ENCODE data around the gene HIGD1C. TPM values are rescaled to one million over a fixed set of nuclear protein-coding genes. Genes with fewer than 3 reads are reported as not detected.
"Not testable (repeated sequence)": the region's sequence is repeated elsewhere in the genome, so short reads cannot be mapped to it uniquely, and the experiment has no call there.

The HIGD1C gene
- not detected for total RNA-seq
- long read RNA-seq = 0 reads

DNA sequence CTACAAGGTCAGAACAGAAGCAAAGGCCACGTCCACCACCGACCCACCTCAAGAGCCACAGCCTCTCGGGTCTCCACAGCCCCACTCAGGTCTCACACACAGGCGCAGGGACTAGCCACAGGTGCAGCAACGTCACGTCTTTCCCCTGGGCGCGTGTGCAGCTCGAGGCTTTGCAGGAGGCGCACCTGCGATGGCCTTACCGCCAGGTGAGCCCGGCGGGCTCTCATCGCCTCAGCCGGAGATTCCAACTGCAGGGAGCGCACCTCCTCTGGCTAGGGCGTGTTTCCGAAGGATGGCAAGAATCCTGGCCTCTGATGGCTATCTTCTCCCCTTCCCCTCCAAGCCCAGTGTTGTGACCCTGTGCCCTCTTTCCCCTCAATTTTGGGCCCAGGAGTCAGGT, at the start of gene HIGD1C:
TSS of gene HIGD1C (plus strand) at position 35 of the 400 bp plus-strand sequence. CDS start 1,455 bp downstream, outside the sequence.
- no peaks in the 10 kb centered on the region for H3K36me3 ChIP-seq
- DNase-seq (no peak), ATAC-seq (no peak)
- TF ChIP-seq, protein P1, sequence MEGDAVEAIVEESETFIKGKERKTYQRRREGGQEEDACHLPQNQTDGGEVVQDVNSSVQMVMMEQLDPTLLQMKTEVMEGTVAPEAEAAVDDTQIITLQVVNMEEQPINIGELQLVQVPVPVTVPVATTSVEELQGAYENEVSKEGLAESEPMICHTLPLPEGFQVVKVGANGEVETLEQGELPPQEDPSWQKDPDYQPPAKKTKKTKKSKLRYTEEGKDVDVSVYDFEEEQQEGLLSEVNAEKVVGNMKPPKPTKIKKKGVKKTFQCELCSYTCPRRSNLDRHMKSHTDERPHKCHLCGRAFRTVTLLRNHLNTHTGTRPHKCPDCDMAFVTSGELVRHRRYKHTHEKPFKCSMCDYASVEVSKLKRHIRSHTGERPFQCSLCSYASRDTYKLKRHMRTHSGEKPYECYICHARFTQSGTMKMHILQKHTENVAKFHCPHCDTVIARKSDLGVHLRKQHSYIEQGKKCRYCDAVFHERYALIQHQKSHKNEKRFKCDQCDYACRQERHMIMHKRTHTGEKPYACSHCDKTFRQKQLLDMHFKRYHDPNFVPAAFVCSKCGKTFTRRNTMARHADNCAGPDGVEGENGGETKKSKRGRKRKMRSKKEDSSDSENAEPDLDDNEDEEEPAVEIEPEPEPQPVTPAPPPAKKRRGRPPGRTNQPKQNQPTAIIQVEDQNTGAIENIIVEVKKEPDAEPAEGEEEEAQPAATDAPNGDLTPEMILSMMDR (IDR thresholded peaks at IDR 0.05) = no peak
- H3K27ac ChIP-seq = no peak within 1 kb of the TSS
- intact Hi-C loops (cut with DNase I) = no loop called here
- H3K4me3 ChIP-seq = no peak within 1 kb of the TSS
- no peaks in the 10 kb centered on the region for H3K27me3 ChIP-seq
- no peaks in the 10 kb centered on the region for H3K4me1 ChIP-seq
- H3K9me3 ChIP-seq = no peaks in the 10 kb centered on the region

DNA sequence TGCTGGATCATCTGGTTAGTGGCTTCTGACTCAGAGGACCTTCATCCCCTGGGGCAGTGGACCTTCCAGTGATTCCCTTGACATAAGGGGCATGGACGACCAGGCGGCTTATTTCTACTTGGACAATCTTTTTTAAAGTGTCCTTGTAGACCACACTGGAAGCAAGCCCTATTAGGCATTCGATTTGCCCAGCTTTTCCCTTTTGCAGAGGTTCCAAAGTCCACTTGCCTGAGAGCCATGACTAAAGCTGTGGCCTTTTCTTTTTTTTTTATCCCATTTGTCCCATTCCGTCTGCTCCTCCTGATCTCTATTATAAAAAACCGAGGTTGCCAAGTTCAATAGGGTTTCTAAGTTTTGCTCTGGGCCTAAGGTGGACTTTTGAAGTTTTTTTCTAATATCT, 43.9 kb upstream of the HIGD1C start:
- H3K4me3 ChIP-seq; H3K27ac ChIP-seq; H3K36me3 ChIP-seq; H3K27me3 ChIP-seq; H3K9me3 ChIP-seq; DNase-seq; intact Hi-C loops (cut with DNase I); ATAC-seq; H3K4me1 ChIP-seq: not testable (repeated sequence)

DNA sequence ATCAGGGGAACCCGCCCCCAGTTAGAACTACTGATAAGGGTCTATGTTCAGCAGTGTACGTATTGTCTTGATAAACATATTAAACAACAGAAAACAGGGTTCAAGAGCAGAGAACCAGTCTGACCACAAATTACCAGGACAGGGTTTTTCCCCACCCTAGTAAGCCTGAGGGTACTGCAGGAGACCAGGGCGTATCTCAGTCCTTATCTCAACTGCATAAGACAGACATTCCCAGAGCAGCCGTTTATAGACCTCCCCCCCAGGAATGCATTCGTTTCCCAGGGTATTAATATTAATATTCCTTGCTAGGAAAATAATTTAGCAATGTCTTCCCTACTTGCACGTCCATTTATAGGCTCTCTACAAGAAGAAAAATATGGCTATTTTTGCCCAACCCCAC, 40.0 kb upstream of the HIGD1C start:
- H3K9me3 ChIP-seq; ATAC-seq; DNase-seq; H3K4me1 ChIP-seq; H3K4me3 ChIP-seq; H3K36me3 ChIP-seq; intact Hi-C loops (cut with DNase I); H3K27me3 ChIP-seq; H3K27ac ChIP-seq: not testable (repeated sequence)

DNA sequence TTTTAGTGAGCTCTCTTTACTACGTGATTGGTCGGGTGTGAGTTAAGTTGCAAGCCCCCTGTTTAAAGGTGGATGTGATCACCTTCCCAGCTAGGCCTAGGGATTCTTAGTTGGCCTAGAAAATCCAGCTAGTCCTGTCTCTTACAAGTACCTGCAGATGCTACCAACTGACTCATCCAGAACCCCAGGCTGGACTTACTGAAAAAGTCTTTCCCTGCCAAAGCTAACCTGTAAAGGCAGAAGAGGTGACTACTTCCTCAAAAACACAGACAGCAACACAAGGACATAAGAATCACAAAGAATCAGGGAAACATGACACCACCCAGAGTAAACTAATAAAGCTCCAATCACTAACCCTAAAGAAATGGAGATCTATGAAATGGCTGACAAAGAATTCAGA, 39.1 kb upstream of the HIGD1C start:
- DNase-seq (no peak), ATAC-seq (no peak)
- no peaks in the 10 kb centered on the region for H3K36me3 ChIP-seq
- no peak overlapping the region for H3K27ac ChIP-seq
- TF ChIP-seq, protein P1 (IDR thresholded peaks at IDR 0.05) = no peak
- intact Hi-C loops (cut with DNase I) = no loop called here
- H3K27me3 ChIP-seq = no peaks in the 10 kb centered on the region
- H3K4me3 ChIP-seq = no peak overlapping the region
- H3K9me3 ChIP-seq = peaks cover 9% of the 10 kb centered on the region
- no peaks in the 10 kb centered on the region for H3K4me1 ChIP-seq

DNA sequence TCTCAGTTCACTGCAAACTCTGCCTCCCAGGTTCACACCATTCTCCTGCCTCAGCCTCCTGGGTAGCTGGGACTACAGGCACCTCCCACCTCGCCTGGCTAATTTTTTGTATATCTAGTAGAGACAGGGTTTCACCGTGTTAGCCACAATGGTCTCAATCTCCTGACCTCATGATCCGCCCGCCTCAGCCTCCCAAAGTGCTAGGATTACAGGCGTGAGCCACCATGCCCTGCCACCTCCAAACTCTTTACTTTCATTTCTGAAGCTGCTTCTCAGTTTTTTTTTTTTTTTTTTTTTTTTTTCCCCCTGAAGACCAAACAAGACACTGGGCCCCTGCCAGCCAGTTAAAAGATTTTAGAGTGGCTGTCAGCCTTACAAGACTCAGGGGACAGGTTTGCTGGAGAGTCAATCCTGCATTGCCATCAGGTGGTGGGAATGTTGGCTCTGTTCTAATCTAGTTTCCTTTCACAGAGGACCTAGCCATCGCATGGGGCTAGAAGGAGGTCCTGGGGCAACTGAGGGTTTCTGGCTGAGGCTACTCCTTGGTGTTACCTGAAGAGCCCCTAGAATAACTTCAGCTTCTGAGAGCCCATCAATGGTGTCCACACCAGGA, 37.4 kb upstream of the HIGD1C start:
- TF ChIP-seq, protein P1 (IDR thresholded peaks at IDR 0.05) = no peak
- no peaks in the 10 kb centered on the region for H3K4me1 ChIP-seq
- H3K36me3 ChIP-seq = no peaks in the 10 kb centered on the region
- no peak overlapping the region for H3K27ac ChIP-seq
- no peaks in the 10 kb centered on the region for H3K27me3 ChIP-seq
- H3K9me3 ChIP-seq = peaks cover 9% of the 10 kb centered on the region
- intact Hi-C loops (cut with DNase I) = no loop called here
- no peak for DNase-seq
- no peak for ATAC-seq
- no peak overlapping the region for H3K4me3 ChIP-seq

DNA sequence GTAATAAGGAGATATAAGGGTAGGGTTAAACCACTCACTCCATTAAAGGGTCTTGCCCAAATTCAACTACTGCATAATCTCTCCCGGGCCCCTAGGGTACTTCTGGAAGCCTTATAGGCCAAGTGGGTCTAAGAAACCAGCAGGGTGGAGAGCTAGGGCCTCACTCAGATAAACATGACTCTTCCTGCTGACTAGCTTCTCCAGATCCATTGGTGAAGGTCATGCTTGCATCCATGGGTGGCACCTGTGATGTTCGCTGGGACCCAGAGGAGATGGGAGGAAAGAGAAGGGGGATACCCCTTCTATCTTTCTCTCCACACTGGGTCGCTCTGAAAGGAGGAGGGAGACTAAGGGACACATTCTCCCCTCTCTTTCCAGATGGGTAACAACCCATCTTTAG, 36.1 kb upstream of the HIGD1C start:
- TF ChIP-seq, protein P1 (IDR thresholded peaks at IDR 0.05) = no peak
- H3K27me3 ChIP-seq = no peaks in the 10 kb centered on the region
- DNase-seq (no peak), ATAC-seq (no peak)
- peaks cover 9% of the 10 kb centered on the region for H3K9me3 ChIP-seq
- intact Hi-C loops (cut with DNase I) = no loop called here
- H3K4me1 ChIP-seq = no peaks in the 10 kb centered on the region
- no peak overlapping the region for H3K27ac ChIP-seq
- H3K36me3 ChIP-seq = no peaks in the 10 kb centered on the region
- H3K4me3 ChIP-seq = no peak overlapping the region
